Measurements from ENCODE around the gene ENHO. TPM values are rescaled to one million over a fixed set of nuclear protein-coding genes. Genes with fewer than 3 reads are reported as not detected.

Gene ENHO
- total and polyA plus RNA-seq, 2 of the 8 experiments (the other 6 are each of a cell fraction or from before 2014, with no cell fraction given) = 12.2 to 49.4 TPM

- Histone ChIP-seq H2BK120ac (replicated peaks; ENCODE audit: low read depth, low read length) (no peak overlapping the region), H4K5ac (ENCODE audit: insufficient read length, low read depth, low read length) (no peak overlapping the region), H2BK15ac (ENCODE audit: low read length) (no peak overlapping the region), H3K23me2 (ENCODE audit: low read depth, low read length) (no peaks in the 10 kb centered on the region), H4K20me1 (replicated peaks in 1 of 2; ENCODE audit: control insufficient read depth in 1 of 2, insufficient read depth in 2 of 2, low read length in 2 of 2) (no peaks in the 10 kb centered on the region), H4K91ac (replicated peaks; ENCODE audit: insufficient read length, low read length) (no peak overlapping the region), H3K4me2 (ENCODE audit: insufficient read depth in 1 of 2, low read depth in 2 of 2, low read length in 2 of 2) (no peak overlapping the region), H3K56ac (replicated peaks; ENCODE audit: insufficient read length, low read depth, low read length) (no peak overlapping the region), H2BK5ac (ENCODE audit: low read depth, low read length) (no peak overlapping the region), H3K79me2 (ENCODE audit: control insufficient read depth in 1 of 2, insufficient read depth in 2 of 2, low read length in 2 of 2) (no peaks in the 10 kb centered on the region), H3K18ac (ENCODE audit: extremely low read depth, low read length) (no peak overlapping the region), H3K9me3 (ENCODE audit: insufficient read depth in 2 of 2, low read depth in 1 of 2, low read length in 1 of 2) (no peaks in the 10 kb centered on the region), H3K79me1 (ENCODE audit: low read depth, low read length) (no peaks in the 10 kb centered on the region), H2AK5ac (ENCODE audit: low read depth, low read length) (no peak overlapping the region), H3K14ac (ENCODE audit: insufficient read length) (no peak overlapping the region), H3K9ac (replicated peaks in 1 of 4; ENCODE audit: extremely low read depth in 1 of 4, low read depth in 3 of 4, low read length in 3 of 4) (no peak overlapping the region), H3K27ac (ENCODE audit: low read depth, low read length) (no peak overlapping the region), H4K8ac (ENCODE audit: extremely low read depth, insufficient read depth, low read length) (no peak overlapping the region), H2BK20ac (ENCODE audit: low read length) (no peak overlapping the region), H3K36me3 (ENCODE audit: control insufficient read depth in 2 of 4, insufficient read depth in 4 of 4, low read length in 3 of 4) (no peaks in the 10 kb centered on the region), H3K27me3 (replicated peaks in 1 of 4; ENCODE audit: control insufficient read depth in 3 of 4, extremely low read depth in 1 of 4, insufficient read depth in 3 of 4, low read length in 3 of 4) (no peaks in the 10 kb centered on the region; a peak in 1 of 7 replicates), H3K23ac (ENCODE audit: insufficient read length) (no peak overlapping the region), H2AFZ (ENCODE audit: low read length) (no peak overlapping the region), H3K4ac (replicated peaks; ENCODE audit: insufficient read length, low read depth, low read length) (no peak overlapping the region), H2BK12ac (ENCODE audit: low read depth, low read length) (no peak overlapping the region), H3K4me1 (replicated peaks in 1 of 4; ENCODE audit: control insufficient read depth in 3 of 4, insufficient read depth in 4 of 4, low read length in 3 of 4) (no peaks in the 10 kb centered on the region), H3K4me3 (ENCODE audit: extremely low read depth in 1 of 4, insufficient read depth in 2 of 4, low read depth in 3 of 4, low read length in 4 of 4) (no peak overlapping the region)
- ChIA-PET CTCF (ENCODE audit: partially characterized antibody) (interaction anchor here (1.0 to 9.6 kb wide), 20 partner anchors 11 to 114 kb away, joined by 3 to 72 read pairs (median 6); no protein-coding TSS in a partner anchor), POLR2A (ENCODE audit: partially characterized antibody) (no interaction called here)
- 76% methylated on average over 3 of the region's 3 CpGs; no CpG with 5 or more reads in 1 of the 2 experiments for WGBS, 2 experiments (ENCODE audit: extremely low coverage in 1 of 2, insufficient coverage in 1 of 2, insufficient read length in 1 of 2, insufficient replicate concordance in 2 of 2, low coverage in 1 of 2, low lambda C conversion rate in 2 of 2, missing lambda C conversion rate in 1 of 2)
- no peak for DNase-seq (ENCODE audit: low read depth in 1 of 2, low spot score in 2 of 2)
- FAIRE-seq = no peak
- TF ChIP-seq GABPA (IDR thresholded peaks at IDR 0.05; ENCODE audit: borderline replicate concordance, insufficient read depth, low read length) (no peak), SP2 (IDR thresholded peaks at IDR 0.05; ENCODE audit: low read length) (no peak), TAF1 (IDR thresholded peaks at IDR 0.05; ENCODE audit: low read depth, low read length) (no peak), CREB1 (IDR thresholded peaks at IDR 0.05) (no peak), TCF12 (IDR thresholded peaks at IDR 0.05; ENCODE audit: low read depth, low read length) (no peak), TEAD4 (IDR thresholded peaks at IDR 0.05; ENCODE audit: low read depth, low read length) (no peak)
Measured at GRCh38 chr9:34490760-34491159, 32.0 kb downstream of the ENHO start.
